Coronary artery (tissue), 2 donors: ENCODE data around the gene RNF213.

Experiments used
- DNase-seq: peaks from one replicate; pipeline ENCODE4 v3.0.0-alpha.2; 2017; ENCODE audit warnings: low spot score
- H3K27ac ChIP-seq, 2 donors: fragments of 200-600 bp; sonication (generic); one replicate each; pipeline ENCODE4 v1.5.1; 2016 to 2019
- H3K4me3 ChIP-seq: fragments of 200-600 bp; sonication (generic); 2 replicates; pipeline ENCODE4 v1.5.1; 2016; ENCODE audit warnings: mild to moderate bottlenecking, moderate library complexity
- CTCF ChIP-seq: fragments of 200-600 bp; sonication (generic); IDR thresholded peaks from one replicate; pipeline ENCODE4 v1.5.1; 2019; ENCODE audit warnings: antibody characterized with exemption

Gene RNF213

DNA sequence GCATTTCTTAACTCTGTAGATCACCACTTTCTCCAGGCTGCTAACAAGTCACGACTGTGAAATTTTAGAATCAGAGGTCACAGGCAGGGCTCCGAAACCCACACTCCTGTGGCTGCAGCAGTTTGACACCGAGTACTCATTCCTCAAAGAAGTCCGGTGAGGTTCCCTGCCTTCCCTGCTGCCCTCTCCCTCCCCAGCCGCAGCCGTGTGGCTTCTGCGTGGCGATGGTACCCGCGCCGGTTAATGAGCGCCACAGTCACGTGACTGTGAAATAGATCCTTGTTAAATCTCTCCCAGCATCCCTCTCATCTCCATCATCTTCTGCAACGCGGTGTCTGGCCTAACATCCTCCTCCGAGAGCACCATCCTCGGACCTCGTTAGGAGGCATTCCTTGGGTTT lies 89.1 kb downstream of the RNF213 start:
- no peak for DNase-seq
- Histone ChIP-seq H3K4me3 (no peak overlapping the region), H3K27ac (no peak overlapping the region)
- TF ChIP-seq CTCF = no peak

- no peak for DNase-seq
- no peak for TF ChIP-seq CTCF
- no peak overlapping the region for H3K27ac ChIP-seq
- H3K4me3 ChIP-seq = no peak overlapping the region
These were observed 91.7 kb downstream of the RNF213 start for GRCh38 chr17:80352216-80352895.

DNA sequence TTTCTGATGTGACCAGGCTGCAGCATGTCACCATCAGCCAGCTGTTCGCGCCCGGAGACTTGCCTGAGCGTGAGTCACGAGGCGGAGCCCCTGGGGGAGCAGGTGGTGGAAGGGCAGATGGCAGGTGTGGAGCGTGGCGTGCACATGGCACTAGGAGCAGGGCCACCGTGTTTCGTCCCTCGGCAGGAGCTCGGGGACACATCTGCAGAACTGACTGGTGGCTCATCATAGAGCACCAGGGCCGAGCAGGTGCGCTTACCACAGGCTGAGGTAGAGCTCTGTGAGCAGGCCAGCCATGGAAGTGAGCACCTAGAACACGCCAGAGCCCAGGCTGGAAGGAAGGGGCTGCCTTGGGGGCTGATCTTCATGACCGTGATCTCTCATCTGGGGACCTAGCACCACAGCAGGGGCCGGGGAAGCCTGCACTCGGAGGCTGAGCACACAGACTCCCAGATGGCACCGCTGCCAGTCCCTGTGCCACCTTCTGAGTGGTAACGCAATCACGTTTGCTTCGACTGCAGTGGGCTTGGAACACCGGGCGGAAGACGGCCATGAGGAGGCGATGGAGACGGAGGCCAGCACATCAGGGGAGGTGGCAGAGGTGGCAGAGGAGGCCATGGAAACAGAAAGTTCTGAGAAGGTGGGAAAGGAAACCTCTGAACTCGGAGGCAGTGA lies 92.5 kb downstream of the RNF213 start:
- no peak overlapping the region for H3K4me3 ChIP-seq
- TF ChIP-seq CTCF = no peak
- H3K27ac ChIP-seq = no peak overlapping the region
- DNase-seq = no peak

GRCh38 chr17:80353718-80354275 lies 93.1 kb downstream of the RNF213 start:
- Histone ChIP-seq H3K27ac (no peak overlapping the region), H3K4me3 (no peak overlapping the region)
- no peak for DNase-seq
- TF ChIP-seq CTCF = no peak

DNA sequence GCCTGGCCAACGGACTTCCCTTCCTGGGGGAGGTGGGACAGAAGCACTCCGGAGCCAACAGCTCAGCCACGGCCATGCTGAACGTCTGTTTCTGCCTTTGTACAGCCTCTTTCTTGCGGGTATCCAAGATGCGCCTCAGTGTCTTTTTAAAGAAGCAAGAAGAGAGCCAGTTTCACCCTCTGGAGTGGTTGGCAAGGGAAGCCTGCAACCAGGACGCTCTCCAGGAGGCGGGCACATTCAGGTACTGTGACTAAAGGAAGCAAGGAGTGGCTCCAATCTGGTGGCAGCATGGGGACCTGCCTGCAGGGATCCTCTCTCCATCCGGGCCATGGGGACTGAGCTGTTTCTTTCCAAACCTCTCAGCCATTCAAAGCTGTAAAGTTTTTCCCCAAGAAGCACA lies 93.7 kb downstream of the RNF213 start:
- TF ChIP-seq CTCF = no peak
- Histone ChIP-seq H3K4me3 (no peak overlapping the region), H3K27ac (no peak overlapping the region)
- DNase-seq = no peak

DNA sequence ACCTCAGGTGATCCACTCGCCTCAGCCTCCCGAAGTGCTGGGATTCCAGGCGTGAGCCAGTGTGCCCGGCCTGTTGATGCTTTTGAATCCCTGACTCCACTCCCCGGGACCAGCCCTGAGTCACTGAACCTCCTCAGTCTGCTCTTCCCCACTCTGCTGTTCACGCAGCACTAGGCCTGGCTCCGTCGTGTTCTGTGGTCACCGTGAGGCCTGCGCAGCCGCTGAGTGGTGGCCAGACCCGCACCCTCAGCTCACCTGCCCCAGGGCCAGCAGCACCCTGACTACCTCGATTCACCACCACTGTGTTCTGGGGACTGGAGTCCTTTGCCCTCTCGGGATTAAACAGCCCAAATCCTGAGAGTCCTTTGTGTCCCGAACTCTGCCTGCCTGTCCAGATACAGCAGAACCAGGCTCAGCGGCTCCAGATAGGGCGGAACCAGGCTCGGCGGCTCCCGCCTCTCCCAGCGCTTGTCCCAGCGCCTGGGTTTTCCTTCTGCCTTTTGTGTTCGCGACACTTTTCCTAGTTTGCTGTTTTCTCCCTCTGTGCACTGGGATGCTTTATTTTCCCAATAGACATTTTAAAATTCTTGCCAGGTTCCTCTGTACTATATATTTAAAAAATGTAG lies 95.7 kb downstream of the RNF213 start:
- TF ChIP-seq CTCF = no peak
- Histone ChIP-seq H3K4me3 (no peak overlapping the region), H3K27ac (no peak overlapping the region)
- DNase-seq = no peak
